Measurements from ENCODE around the gene ENTR1.

DNA sequence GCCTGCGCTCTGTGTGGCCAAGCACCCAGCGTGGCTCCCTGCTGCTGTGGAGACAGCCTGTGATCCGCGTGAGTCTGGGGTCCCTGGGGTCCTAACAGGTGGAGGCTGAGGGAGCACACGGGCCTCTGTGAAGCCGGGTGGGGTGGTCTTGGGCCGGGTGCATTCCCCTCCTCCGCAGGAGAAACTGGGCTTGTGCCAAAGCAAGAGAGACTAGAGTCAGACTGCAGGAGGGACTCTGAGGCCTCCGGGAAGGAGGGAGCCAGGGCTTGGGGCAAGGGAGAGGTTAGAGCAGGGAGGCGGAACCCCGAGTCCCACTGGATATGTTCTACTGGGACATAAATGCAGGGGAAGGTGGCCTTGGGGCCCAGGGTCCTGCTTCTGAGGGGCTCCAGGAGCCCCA, 57.3 kb downstream of the ENTR1 start:
- TF ChIP-seq, protein P1, sequence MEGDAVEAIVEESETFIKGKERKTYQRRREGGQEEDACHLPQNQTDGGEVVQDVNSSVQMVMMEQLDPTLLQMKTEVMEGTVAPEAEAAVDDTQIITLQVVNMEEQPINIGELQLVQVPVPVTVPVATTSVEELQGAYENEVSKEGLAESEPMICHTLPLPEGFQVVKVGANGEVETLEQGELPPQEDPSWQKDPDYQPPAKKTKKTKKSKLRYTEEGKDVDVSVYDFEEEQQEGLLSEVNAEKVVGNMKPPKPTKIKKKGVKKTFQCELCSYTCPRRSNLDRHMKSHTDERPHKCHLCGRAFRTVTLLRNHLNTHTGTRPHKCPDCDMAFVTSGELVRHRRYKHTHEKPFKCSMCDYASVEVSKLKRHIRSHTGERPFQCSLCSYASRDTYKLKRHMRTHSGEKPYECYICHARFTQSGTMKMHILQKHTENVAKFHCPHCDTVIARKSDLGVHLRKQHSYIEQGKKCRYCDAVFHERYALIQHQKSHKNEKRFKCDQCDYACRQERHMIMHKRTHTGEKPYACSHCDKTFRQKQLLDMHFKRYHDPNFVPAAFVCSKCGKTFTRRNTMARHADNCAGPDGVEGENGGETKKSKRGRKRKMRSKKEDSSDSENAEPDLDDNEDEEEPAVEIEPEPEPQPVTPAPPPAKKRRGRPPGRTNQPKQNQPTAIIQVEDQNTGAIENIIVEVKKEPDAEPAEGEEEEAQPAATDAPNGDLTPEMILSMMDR (IDR thresholded peaks at IDR 0.05), result no peak
- no peak for TF ChIP-seq POLR2A (IDR thresholded peaks at IDR 0.05)
